Hematopoietic multipotent progenitor cell treated with erythropoietin and hydrocortisone succinate and interleukin-3 and kit ligand, for 15 days (in vitro differentiated cells): ENCODE data around the gene IL1RAPL1.

Experiments used
- DNase-seq: peaks from one replicate; pipeline ENCODE4 v3.0.0-alpha.2; 2015; ENCODE audit warnings: low spot score

Gene IL1RAPL1

DNA sequence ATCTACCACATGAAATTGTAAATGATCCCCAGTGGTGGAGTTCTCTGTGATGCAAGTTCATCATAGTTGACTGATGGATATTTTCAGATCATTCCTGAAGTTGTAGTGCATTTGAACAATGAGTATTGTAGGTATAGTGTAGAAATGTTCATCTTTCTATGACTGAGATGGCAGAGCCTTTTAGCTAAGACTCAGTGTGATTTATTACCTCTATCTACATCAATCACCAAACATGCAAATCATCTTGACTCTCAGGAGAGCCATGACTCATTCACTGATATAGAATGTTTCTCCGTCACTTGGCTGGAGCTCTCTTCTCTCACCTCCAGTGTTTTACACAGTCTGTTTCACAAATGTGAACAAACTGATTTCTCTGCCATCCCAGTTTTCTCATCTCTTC lies 392.6 kb downstream of the IL1RAPL1 start:
- DNase-seq, result no peak

DNA sequence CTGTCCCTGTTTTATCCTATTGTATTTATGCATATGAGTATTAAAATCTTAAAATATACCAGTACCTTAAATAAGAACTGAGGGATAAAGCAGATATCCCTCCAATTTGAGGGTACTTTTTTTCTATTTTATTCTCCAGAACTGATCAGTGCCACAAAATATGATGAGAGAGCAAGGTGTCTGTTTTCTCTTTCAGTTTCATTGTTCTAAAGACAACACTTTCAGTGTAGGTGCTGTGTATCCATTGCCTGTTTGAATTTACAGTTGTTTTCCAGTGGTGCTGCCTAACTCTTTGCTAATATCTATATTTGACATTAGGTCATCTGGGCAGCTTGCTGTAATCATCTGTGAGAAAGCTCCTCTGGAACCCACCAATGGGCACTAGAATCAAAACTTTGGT lies 394.7 kb downstream of the IL1RAPL1 start:
- DNase-seq, result no peak

DNA sequence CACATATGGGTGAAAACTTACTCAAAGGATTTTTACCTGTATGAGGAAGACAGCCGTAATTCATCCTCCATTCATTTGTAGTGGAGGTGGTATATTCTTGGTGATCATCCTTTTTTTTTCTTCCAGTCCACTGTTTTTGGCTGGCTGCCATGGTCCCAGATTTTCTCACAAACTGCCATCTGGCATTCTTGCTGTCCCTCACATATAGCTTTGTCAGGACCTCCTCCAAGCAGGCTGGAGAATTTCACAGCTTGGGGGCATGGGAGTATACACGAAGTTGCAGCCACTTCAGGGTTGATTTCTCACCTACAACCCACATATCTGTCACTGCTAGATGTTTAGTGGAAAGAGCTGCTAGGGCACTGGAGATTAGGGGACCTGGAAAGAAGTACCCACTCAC lies 401.0 kb downstream of the IL1RAPL1 start:
- no peak for DNase-seq

DNA sequence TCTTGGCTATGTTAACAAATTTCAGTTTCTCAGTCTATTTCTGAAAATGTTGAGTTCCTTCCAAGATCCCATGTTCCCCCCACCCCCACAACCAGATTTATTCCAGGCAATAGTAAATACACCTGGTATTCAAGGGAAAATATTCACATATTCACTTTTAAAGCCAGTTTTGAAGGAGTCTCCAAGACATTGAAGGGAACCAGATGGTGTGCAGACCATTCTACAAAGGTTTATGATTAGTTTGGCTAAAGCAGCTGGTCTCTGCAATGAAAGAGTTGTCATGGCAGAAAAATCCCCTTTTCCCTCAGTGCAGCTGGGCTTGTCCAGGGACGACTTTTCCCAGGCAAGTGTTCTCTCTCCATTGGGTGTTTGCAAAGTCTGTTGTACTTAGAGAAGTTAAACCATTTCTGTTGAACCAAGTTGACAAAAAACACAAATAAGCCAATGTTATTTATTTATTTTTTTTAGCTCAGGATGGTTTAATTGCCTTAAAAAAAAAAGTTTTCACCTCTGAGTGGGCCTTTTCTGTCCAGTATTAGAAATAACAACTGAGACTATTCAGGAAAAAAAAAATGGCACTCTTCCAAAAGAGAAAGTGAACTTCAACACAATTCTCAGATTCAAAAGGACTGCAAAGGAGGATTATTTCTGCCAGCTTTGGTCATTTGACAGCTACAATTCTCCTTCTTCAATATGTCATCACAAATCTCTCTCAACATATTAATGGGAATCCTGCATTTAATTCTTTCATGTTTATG lies 410.6 kb downstream of the IL1RAPL1 start:
- DNase-seq, result no peak

DNA sequence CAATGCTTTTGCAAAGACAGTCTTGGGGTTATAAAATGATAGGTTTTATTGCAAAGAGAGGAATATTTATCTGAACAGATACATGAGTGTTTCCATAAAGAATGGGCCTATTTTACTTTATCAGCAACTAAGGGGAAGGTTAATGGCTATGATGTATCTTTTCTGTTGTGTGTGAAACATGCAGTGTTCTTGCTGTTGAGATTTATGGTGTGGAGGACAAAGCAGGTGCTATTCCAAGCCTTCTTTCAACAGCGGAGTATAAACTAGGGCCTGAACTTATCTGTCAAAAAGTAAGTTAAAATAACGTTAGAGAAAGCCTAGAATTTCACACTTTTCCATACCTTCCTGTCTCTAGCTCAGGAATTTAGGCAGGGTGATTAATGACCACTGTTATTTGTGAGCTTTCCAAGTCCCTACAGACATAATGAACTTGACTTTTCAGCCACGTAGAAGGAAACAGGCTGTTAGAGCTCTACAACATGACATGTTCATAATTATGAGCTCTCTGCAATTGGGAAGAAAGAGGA lies 411.4 kb downstream of the IL1RAPL1 start:
- DNase-seq, result no peak

DNA sequence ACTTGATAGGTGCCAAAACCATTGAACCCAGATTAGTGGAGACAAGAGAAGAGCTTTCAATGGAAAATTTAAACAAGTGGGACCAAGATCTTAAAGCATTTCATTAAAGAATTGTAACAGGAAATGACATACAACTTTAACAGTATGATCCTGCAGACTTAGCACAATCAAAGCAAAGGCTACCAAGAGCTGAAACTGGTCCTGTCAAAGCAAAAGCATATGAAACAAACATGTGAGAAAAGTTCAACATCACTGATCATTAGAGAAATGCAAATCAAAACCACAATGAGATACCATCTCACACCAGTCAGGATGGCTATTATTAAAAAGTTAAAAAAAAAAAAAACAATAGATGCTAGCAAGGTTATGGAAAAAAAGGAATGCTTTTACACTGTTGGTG lies 425.6 kb downstream of the IL1RAPL1 start:
- no peak for DNase-seq

DNA sequence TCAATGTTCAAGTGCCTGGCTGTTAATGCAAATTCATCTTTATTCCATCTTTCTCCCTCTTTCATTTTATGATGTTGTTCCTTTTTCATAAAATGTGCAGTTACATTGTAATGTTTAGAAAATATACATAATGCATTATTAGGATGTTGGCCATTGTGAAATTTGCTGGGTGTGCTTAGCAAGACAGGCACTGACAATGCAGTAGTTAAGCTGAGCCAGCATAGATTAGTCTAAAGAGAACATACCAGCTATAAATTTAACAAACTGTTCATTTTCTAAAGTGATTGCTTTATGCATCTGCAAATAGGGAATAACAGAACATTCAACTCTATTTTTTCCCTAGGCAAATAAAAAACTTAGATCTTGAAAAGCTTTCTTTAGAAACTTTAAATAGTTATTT lies 436.0 kb downstream of the IL1RAPL1 start:
- no peak for DNase-seq

DNA sequence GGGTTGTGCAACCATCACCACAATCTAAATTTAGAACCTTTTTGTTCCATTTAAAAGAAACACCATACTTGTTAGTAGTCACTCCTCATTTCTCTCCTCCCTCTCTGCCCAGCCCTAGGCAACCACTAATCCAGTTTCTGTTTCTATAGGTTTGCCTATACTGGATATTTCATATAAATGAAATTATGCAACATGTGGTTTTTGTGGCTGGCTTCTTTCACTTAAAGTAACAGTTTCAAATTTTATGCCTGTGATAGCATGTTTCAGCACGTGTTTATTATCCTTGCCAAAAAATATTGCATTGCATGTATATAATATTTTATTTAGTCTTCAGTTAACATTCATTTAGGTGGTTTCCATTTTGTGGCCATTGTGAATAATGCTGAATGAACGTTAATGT lies 437.6 kb downstream of the IL1RAPL1 start:
- DNase-seq, result no peak

DNA sequence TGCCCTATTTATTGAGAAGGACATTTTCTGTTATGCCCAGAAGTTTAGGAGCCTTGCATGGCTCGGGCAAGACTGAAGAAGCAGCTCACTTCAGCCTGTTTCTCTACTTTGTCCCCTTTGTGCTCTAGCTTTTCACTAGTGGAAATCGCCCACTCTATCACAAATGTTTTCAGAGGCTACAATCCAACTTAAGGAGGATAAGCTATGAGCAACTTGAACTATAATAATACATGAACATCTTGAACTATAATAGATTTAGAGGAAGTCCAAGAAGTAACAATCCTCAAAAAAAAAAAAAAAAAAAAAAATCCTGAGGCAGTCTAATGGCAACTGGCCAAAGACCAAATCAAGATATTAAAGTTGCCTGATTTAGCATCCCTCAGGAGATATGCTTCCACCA lies 452.3 kb downstream of the IL1RAPL1 start:
- no peak for DNase-seq

DNA sequence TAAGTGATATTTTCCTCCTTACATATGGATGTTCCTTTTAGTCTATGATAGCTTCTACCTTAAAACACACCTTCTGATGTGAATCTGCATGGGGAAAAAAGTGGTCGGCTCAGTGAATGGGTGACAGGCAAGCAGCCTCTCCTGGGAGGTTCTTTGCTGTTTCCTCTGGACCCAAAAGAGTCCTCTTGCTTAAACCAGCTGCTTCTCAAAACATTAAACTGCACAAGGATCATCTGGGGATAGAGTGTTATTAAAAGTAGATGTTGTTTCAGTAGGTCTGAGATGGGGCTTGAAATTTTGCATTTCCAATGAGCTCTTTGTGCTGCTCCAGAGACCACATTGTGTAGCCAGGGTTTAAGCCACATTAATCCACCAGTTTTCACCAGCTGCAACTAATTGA lies 452.9 kb downstream of the IL1RAPL1 start:
- no peak for DNase-seq

DNA sequence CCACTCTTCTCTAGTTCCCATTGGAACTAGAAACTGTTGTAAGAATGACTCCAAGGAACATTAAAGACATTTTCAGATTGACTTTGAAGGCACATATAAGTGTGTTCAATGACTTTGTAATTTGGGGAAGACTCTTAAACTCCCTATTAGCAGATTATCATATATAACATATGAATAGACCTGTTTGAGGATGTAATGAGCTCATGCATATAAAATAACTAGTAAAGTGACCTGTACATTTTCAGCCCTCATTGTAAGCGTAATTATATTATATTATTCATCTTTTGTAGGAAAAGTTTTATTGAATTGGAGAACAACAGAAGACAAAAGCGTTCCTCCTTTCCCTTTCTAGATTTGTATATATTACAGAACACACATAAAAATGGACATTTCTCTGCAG lies 455.1 kb downstream of the IL1RAPL1 start:
- DNase-seq, result no peak

DNA sequence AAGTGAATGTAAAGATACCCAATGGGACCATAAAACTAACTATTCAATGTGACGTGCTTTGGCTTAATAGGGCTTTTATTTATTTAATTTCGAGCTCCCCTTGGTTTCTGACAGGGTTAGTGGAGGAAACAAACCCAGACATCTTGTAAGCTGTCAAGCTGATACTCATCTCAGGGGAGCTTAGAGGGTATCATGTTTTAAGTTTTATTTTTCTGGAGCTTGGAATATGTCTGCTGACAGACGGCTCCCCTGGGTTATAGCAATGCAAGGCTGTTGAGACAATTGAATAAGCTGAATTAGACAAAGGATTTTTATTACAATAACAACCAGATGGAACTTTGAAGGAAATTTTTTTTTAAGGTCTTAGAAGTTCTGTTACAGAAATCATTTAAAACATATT lies 456.5 kb downstream of the IL1RAPL1 start:
- DNase-seq, result no peak

DNA sequence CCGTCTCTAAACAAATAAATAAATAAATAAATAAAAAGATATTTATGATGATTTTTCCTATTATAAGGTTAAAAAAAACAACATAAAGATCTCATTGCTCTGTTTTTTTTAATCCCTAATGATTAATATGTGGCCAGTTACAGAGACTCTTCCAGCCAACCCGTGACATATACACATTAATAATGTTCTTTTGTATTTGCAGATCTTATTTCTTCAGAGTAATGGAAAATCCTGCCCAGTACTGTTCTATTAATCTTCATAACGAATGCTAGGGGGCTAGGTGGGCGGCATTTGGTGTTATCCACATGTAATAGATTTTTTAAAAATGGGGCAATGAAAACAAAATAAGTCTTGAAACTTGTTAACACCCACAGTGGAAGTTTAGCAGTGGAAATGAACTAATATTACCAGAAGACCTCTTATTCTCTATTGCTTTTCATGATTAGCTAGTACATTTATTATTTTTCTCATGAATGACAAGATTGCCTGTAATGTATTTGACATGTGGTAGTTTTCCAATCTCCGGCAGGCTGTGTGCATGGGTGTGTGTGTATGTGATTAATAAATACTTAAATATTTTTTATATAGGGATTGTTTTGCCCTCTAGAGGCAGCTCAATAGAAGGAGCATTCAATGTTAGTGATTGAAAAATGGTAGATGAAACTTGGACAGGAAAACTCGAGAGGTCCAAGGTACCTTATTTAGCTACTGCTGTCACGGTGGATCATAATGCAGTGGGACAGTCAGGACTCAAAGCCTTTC lies 457.4 kb downstream of the IL1RAPL1 start:
- no peak for DNase-seq

DNA sequence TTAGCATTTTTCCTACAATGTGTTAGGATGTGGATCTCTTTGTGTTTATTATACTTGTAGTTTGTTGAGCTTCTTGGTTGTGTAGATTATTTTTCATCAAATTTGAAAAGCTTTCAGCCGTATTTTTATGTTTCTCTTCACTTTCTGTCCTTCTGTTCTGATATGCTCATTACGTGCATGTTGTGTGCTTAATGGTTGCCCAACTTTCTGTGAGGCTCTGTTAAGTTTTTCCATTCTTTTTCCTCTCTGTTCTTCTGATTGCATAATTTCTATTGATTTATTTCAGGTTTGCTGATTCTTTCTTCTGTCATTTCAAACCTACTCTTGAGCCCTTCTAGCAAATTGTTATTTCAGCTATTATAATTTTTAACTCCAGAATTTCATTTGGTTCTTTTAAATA lies 478.2 kb downstream of the IL1RAPL1 start:
- no peak for DNase-seq

DNA sequence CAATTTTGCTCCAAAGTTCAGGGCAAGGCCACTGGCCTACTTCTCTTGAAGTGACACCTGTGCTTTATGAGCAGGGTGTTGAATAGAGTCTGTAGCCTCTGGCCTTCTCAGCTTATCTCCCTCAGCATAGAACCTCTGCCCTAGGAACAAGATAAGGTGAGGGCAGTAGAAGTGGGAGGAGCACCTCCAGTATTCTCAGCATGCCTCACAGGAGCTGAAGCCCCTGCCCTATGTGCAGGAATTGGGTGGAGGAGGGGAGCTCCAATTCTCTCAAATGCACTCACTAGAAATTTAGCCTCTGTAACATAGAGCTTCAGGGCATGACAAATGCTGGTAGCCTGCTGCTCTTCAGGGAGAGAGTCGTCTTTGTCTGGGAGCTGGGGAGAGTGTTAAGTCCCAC lies 479.3 kb downstream of the IL1RAPL1 start:
- DNase-seq, result no peak

DNA sequence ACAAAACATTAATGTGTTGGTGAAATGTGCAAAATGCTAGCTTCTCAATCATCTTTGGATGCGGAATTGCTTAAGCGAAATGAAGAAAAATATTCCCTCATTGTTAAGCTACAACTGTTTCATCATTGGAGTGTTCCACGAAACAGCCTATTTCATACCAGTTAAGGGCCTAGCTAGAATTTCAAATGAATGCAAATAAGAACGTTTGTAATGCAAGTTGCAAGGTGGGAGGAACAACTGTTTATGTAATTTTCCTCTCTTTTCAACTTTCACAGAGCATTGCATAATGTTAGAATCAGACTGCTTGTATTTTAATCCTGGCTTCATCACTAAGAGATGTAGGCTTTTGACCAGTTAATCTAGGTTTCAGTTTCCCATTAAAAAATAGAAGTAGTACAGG lies 480.1 kb downstream of the IL1RAPL1 start:
- no peak for DNase-seq

DNA sequence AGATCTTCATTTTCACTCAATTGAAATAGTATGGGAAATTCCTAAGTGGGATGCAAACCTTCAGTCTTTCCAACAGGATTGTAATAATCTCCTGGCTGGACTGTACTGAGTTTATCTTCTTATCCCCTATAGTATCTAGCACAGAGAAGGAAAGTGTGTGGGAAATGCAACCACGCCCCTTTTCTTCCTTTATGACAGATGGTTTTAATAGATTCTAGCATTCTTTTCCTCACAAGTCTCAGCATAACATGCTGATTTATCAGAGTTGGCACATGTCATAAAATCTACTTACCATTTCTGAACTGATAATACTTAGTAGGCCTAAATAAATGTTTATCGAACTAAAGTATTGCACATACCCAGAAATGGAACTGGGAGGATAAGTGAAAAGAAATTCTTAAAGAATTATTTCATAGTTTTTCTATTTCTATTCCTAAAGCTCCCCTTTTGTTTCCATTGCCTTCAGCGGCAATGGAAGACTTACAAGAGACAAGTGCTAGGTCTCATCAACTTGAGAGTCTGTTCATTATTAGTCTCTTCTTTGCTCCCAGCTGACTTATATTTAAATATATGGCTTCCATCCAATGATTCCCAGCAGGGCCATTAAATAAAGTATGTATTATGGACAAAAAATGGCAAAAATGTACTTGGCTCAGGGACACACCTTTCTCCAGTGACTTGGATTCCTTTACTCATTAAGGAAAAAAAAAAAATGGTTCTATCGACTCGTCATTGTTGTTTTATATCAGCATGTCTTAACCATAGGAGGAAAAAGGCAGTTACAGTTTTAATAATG lies 484.5 kb downstream of the IL1RAPL1 start:
- no peak for DNase-seq

DNA sequence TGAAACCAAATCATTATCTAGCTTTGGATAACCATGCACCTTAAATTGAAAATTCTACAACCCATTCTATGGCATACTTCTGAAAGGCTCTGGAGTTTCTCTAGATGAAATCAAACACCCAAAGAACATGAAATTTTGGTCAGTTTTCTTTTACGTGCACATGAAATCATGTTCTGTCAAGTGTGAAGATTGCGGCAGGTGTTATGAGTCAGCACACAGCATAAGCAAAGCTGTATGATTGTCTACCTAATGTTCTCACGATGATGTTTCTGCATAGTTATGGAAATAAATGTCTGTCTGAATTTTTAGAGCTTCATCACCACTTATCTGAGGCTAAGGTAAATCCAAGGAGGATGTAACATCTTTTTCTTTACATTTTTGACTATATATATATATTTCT lies 495.3 kb downstream of the IL1RAPL1 start:
- no peak for DNase-seq

DNA sequence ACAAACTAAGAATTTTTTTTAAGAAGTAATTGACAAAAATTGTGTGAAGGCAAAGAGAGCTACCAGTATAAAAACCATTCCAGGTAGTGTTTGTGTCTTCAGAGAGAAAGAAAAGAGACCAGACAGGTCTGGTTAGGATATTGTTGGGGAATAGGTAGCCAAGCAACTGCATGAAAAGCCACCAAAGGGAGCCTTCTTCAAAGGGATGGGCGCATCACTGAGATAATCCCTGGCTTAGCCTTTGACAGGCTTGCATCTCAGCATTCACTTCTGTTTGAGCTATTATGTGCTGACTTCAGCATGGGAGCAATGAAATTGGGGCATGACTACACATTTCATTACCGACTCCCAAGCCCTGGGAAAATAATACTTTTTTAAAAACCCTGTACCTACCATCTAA lies 496.6 kb downstream of the IL1RAPL1 start:
- no peak for DNase-seq

DNA sequence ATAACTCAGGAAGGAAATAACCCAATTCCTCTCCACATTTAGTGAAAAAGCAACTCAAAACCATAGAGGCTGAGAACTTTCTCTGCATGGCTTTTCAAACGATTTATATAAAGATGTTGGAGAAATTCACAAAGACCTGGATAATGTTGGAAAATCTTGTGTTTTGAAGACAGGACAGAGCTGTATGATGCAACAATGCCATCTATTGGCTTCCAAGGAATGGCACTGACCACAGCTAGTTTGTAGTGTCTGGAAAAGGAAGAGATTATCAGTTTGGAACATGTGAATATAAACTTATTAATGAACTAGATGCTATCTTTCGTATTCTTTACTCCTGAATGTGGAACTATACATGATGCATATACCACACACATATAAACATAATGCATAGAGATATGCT lies 503.6 kb downstream of the IL1RAPL1 start:
- DNase-seq, result no peak

DNA sequence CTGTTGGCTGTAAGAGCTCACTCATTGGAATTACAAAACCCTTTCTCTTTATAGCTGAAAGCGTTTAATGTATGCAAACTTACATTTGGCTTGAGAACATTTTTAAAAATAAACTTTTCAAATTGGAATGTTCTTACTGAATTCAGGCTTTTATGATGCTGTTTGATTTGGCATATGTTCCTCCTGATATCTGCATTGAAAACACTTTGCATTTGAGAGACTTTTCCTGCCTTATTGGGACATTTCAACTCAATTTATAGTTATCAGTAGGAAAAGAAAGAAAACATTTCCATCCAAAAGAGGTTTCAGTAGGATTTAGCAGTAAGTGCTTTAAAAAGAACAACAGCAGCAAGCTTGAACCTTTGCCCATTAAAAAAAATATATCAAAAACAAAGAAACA lies 520.0 kb downstream of the IL1RAPL1 start:
- DNase-seq, result no peak

DNA sequence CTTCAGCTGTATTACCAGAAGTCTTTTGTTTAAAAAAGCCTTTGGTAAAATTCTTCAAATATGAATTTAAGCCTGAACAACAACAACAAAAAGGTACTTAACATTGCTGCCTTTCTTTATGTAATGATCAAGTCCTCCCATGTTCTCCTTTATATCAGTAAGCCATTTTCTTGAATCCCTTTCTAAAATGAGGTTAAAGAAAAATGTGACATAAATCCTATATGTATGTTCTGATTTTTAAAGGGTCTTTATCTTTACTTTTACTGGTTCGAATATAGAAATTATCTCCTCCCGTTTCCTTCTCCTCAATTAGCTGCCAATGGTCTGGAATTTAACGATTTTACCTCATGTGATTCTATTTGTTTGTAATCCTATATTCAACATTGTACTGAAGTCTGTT lies 522.8 kb downstream of the IL1RAPL1 start:
- DNase-seq, result no peak

DNA sequence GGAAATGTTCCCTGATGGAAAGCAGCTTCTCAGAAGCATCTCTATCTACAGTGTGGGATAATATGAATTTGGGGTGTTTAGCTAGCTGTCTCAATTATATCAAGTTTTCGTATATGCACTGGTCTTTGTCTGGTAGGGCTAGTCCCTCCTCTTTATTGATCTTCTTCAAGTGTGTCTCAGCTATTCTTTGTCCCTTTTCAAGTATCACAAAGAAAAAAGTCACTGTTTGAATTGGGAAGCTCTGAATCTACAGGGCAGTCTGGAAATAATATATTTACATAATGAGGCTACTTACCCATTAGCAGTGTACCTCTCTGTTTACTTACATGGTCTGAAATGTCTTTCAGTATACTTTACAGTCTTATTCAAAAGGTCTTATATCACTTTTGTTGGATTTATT lies 526.0 kb downstream of the IL1RAPL1 start:
- DNase-seq, result no peak
